Stimulated activated CD8-positive, alpha-beta memory T cell treated with anti-CD3 and anti-CD28 coated beads, Interleukin-2, amount 100 ng/mL, for 48 hours (primary cell): ENCODE results near the gene C1orf167.

ENCODE experiments used
- DNase-seq, 2 donors: peaks; one replicate each; pipeline ENCODE4 v3.0.0-alpha.2; 2020; ENCODE audit warnings: low read depth in 2 of 2

The C1orf167 gene

GRCh38 chr1:11735854-11736745 lies 25.9 kb upstream of the C1orf167 start, which contains the start of gene AGTRAP:
Gene AGTRAP (plus strand): TSS chr1:11736136. CDS start chr1:11736209, 73 bp downstream.
- DNase-seq = peak; percentile 85 to 90

- peak in 1 of 2 donors; percentile 25 for DNase-seq
Measured at GRCh38 chr1:11736746-11737639, 25.0 kb upstream of the C1orf167 start.

GRCh38 chr1:11738096-11738495 lies 23.9 kb upstream of the C1orf167 start:
- DNase-seq = no peak

GRCh38 chr1:11738783-11739182 lies 23.2 kb upstream of the C1orf167 start:
- DNase-seq = no peak

- DNase-seq = peak in 1 of 2 donors; percentile 11
Measured at GRCh38 chr1:11740258-11741192, 21.5 kb upstream of the C1orf167 start.

GRCh38 chr1:11741482-11741881 lies 20.5 kb upstream of the C1orf167 start:
- no peak for DNase-seq

GRCh38 chr1:11741919-11742558 lies 20.0 kb upstream of the C1orf167 start:
- DNase-seq = no peak

GRCh38 chr1:11744287-11744686 lies 17.7 kb upstream of the C1orf167 start:
- no peak for DNase-seq

GRCh38 chr1:11746092-11746491 lies 15.9 kb upstream of the C1orf167 start:
- DNase-seq = no peak

- DNase-seq = no peak
Measured at GRCh38 chr1:11746795-11747487, 15.1 kb upstream of the C1orf167 start.

- no peak for DNase-seq
Measured at GRCh38 chr1:11748294-11749202, 13.4 kb upstream of the C1orf167 start.

GRCh38 chr1:11749203-11749689 lies 12.7 kb upstream of the C1orf167 start:
- peak in 1 of 2 donors; percentile 32 for DNase-seq

- no peak for DNase-seq
Measured at GRCh38 chr1:11749996-11750395, 12.0 kb upstream of the C1orf167 start.

GRCh38 chr1:11751087-11751486 lies 10.9 kb upstream of the C1orf167 start:
- DNase-seq = no peak

GRCh38 chr1:11752359-11753088 lies 9.5 kb upstream of the C1orf167 start:
- no peak for DNase-seq

- no peak for DNase-seq
Measured at GRCh38 chr1:11753555-11754208, 8.3 kb upstream of the C1orf167 start.

GRCh38 chr1:11757047-11757446 lies 4.9 kb upstream of the C1orf167 start:
- no peak for DNase-seq

- DNase-seq = no peak
Measured at GRCh38 chr1:11759791-11760190, 2.2 kb upstream of the C1orf167 start.
